ELR (cell line): Measurements from ENCODE around the gene HRH2.
"Not testable (repeated sequence)": the region's sequence is repeated elsewhere in the genome, so short reads cannot be mapped to it uniquely, and the experiment has no call there.

Experiments
- DNase-seq: peaks from one replicate; pipeline ENCODE4 v3.0.0-alpha.2; 2015; ENCODE audit warnings: low read depth

Gene HRH2, protein sequence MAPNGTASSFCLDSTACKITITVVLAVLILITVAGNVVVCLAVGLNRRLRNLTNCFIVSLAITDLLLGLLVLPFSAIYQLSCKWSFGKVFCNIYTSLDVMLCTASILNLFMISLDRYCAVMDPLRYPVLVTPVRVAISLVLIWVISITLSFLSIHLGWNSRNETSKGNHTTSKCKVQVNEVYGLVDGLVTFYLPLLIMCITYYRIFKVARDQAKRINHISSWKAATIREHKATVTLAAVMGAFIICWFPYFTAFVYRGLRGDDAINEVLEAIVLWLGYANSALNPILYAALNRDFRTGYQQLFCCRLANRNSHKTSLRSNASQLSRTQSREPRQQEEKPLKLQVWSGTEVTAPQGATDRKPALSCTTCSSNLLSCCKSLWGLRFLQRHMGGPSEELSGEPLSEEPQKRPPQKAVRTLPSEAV

DNA sequence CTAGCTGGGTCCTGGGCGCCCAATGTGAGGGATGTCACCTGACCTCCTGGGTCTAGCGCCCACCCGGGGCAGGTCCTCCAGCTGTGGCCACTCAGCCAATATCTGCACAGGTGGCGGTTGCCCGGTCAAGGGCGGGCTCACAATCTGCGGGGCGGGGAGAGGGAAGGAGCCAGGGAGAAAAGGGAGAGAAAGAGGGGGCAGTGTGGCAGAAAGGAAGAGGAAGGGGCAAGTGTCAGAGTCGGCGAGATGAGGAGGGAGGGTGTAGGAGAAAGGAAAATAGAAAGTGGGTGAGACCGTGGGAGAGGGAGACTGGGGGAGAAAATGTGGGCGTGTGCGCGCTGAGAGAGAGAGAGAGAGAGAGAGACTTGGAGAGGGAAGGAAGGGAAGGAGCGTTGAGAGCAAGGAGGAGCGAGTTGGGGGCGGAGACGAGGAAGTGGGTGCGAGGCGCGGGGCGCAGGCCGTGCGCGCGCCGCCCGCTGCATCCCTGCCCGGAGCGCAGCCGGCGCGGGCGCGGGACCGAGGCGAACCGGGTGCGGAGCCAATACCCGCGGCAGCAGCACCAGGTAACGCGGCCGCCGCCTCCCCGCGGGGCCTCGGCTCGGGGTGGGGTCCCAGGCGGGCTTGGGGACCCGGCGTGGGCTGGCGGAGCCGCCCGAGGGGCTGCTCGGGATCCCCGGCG lies at the start of gene HRH2:
HRH2 (plus strand) TSS at position 479 of the 679 bp plus-strand sequence. CDS start 25,163 bp downstream, outside the sequence.
- no peak for DNase-seq

DNA sequence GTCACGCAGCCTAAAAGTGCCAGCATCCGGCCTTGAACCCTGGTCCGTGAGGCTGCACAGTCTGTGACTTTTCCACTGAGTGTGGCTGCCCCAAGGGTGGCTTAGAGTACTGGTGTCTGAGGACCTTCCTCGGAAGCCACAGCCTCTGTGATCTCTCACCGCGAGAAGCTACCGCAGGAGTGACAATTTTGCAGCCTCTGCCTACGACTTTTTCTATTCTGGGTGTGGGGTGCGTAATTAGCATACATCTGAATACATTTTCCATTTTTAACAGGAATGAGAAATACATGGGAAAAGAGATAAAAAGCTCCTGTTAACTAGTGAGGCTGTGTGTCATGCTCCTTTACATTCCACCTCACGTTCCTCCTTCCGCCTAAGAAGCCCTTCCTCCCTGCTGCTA lies 48.3 kb upstream of the HRH2 start:
- DNase-seq, result no peak

DNA sequence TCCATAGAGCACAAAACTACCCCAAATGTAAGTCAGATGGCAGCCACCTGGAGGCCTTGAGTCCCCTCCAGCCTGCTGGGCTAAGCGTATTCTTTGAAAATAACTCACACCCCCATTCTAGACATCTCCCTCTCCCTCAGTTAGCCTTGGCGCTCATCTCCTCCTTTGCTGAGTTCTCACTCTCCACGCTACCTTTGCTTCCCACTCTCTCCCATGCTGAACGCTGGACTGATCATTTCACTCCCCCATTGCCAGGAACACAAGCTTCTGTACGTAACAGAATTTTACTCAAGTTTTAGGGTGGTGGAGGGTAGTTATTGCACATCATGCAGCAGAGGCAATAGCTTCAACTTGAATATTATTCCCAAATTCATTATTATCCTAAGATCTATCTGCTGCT lies 47.5 kb upstream of the HRH2 start:
- no peak for DNase-seq

DNA sequence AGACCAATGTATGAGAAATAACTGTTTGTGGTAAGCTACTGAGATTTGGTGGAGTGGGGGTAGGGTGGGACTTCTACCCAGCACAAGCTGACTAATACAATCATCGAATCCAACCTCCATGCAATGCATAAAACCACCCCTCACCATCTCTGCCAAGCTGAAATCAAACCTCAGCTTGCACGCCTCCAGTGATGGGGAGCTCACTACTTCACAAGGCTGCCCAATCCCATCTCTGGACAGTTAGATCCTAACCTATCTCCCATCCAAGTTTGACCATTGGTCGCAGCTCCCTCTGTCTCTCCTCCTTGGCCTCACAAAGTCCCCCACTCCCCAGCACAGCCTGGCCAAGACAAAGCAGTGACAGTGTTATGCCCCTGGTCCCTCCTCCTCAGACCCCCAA lies 47.0 kb upstream of the HRH2 start:
- DNase-seq, result no peak

DNA sequence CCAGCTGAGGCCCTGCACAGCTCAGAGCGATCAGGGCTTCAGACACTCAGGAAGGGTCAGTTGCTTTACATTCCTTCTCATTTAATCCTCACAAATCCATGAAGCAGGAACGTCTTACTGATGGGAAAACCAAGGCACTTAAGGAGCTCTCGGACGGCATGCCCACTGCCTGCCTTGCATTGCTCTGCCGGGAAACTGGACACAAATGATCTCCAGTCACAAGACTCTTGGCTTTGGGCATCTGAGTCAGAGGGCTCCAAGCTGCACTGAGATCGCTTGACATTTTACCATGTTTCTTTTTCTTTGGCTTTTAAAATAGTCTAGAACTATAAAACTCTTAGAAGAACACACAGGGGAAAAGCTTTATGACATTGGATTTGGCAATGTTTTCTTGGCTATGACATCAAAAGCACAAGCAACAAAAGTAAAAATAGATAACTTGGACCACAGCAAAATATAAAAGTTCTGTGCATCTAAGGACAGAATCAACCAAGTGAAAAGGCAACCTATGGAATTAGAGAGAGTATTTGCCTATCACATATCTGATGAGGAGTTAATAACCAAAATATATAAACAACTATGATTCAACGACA lies 43.6 kb upstream of the HRH2 start:
- DNase-seq, result no peak

DNA sequence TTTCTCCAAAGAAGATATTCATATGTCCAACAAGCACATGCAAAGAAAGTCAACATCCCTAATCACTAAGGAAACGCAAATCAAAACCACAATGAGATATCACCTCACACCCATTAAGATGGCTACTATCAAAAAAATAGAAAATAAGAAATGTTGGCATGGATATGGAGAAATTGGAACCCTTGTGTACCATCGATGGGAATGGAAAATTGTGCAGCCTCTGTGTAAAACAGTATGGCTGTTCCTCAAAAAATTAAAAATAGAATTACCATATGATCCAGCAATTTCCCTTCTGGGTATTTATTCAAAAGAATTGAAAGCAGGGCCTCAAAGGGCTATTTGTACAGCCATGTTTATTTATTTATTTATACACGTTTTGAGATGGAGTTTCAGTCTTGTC lies 43.0 kb upstream of the HRH2 start:
- DNase-seq, result no peak

DNA sequence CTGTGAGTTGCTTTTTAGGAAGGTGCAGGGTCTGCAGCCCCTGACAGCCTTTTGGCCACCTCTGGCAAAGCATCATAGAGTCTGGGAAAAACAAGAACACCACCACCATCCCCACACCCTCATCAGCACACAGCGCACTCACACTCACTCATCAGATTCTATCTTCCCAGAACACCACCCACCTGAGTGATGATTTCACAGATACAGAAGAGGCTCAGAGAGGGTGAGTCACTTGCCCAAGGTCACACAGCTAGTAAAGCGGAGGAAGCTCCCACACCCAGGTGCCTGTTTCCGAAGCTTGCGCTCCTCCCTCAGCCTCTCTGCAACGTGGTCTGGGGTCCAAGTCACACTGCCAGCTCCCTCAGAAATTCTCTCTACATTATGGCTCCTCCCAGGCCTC lies 41.8 kb upstream of the HRH2 start:
- no peak for DNase-seq

DNA sequence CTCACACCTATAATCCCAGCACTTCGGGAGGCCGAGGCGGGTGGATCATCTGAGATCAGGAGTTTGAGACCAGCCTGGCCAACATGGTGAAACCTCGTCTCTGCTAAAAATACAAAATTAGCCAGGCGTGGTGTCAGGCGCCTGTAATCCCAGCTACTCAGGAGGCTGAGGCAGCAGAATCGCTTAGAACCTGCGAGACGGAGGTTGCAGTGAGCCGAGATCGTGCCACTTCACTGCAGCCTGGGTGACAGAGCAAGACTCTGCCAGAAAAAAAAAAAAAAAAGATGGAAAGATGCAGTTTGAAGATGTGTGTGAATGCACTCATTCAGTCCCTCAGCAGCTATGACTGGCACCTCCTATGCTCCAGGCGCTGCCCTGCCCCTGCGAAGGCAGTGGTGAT lies 41.3 kb upstream of the HRH2 start:
- DNase-seq, result not testable (repeated sequence)

DNA sequence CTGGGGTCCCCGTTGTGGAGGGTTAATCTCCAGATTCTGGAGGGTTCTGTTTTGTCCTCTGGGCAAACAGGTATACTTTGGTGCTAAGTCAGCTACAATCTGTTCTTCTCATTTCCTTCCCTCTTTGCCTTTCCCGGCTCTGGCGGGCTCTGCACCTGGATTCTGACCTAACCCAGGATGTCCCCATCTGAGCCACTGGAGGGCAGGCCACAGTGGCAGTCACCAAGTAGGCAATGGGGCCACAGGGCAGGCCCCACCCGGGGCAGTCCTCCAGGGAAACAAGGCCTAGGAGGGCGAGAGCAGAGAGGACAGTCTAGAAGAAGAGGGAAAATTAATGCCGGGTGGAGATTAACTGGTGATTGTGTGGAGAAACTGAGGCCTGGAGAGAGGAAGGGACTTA lies 40.4 kb upstream of the HRH2 start:
- no peak for DNase-seq

DNA sequence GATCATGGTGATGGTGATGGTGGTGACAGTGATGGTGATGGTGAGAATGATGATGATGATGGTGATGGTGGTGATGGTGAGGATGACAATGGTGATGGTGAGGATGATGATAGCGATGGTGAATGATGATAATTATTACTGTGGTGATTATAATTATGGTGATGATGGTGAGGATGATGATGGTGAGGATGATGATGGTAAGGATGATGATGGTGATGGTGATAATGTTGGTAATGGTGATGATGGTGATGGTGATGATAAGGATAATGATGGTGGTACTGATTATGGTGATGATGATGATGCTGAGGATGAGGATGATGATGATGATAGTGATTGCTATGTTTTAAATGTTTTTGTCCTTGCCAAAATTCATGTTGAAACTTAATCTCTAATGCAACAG lies 37.3 kb upstream of the HRH2 start:
- DNase-seq, result no peak

DNA sequence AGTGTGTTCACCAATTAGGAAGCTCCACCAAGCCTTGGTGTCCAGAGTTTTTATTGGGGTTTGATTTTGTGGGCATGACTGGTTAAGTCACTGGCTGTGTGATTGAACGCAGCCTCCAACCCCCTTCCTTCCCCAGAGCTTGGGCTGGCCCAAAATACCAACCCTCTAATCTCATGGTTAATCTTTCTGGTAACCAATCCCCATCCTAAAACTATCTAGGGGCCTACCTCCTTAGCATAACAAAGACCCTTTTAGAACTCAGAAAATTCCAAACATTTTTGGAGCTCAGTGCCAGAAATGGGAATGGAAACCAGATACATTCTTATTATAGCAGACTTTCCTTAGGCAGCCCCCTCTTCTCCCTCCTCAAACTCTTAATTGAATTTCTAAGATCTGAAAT lies 35.9 kb upstream of the HRH2 start:
- DNase-seq, result no peak

DNA sequence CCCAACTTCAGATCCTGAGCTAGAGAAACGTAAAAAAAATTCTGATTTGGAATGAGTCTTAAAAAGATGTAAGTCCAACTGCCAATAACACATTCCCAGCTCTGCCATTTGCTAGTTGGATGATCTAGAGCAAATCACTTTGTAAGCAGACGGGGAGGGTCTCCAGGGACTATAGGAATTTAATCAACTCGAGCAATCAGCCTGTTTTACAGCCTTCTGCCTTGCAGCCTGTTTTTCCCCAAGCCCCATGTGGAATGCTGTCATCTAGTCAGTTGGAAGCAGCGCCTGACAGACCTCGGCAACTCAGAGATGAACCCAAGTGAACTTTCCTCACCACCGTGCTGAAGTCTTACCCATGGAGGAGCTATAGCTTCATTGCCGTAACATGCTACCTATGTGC lies 34.8 kb upstream of the HRH2 start:
- DNase-seq, result no peak

DNA sequence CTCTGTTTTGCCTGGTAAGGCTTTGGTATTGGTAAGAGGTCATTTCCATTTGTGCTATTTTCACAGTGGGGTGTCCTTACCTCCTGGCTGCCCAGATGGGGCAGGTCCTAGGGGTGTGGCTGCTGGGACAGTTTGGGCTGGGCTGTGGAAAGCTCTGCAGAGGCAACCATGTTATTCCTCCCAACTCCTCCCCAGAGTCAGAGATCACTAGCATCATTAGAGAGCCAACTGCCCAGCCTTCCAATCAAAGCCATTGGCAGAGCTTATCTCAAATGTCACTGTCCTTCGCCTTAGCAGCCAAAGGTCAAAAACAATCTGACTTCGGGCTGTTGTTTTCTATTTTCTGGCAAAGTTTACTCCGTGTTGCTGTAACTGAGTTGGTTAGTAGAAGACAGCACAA lies 33.6 kb upstream of the HRH2 start:
- no peak for DNase-seq

DNA sequence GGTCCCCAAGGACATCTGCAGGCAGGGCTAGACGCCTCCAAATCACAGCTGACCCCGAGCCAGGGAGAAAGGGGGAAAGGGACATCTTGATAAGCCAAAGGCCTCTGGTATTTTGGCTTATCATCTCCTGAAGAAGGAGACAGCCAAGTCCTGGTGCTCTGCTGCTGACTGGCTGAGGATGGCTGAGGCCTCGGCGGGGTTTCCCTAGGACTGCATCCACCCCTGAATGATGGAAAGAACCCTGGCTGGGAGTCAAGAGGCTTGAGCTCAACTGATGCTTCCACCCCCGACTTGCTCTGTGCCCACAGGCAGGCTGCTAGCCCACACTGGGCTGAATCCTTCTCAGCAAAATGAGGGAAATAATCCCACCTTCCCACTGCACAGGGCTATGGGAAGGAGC lies 30.9 kb upstream of the HRH2 start:
- no peak for DNase-seq

DNA sequence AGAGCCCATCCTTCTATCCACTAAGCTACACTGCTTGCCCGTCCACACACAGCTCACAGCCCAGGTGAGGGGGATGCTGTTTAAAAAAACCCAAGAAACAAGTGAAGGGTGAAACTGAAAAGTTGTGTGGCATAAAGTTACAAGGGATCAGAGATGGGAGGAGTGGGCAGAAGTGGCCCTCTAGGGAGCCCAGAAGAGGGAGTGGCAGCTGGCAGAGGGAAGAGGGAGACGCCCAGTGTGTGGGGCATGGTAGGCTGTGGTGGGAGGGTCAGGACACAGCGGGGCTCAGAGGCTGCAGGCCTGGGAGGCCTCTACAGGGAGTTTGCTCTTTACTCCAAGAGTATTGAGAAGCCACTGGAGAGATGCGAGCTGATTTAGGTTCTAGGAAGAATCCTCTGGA lies 30.1 kb upstream of the HRH2 start:
- DNase-seq, result no peak

DNA sequence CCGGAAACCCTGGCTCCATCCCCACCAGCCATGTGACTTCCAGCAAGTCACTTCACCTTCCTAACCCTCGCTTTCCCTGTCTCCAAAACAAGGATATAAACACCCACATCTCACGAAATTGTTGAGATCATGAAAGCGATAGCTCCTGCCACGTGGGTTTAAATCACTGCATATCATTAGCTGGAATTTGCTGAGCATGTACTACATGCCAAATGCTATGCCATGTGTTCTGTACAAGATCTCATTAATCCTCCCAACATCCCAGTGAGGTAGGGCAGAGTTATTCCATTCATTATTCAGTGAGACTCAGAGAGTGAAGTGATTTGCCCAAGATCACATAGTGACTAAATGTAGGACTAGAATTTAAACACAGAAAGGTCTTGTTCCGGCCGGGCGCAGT lies 29.2 kb upstream of the HRH2 start:
- DNase-seq, result no peak

DNA sequence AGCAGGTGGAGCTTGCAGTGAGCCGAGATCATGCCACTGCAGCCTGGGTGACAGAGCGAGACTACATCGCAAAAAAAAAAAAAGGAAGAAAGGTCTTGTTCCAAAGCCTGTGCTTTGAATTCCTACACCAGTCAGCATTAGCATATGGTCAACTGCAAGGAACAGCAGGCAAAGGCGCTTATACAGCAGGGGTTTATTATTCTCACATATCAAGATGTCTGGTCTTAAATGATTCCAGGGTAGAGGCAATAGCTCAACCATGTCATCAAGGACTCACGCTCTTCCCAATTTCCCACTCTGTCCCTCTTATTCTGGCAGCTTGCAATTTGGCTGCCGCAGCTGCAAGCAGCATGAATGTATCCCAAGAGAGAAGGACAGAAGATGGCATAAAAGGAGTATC lies 28.6 kb upstream of the HRH2 start:
- DNase-seq, result no peak

DNA sequence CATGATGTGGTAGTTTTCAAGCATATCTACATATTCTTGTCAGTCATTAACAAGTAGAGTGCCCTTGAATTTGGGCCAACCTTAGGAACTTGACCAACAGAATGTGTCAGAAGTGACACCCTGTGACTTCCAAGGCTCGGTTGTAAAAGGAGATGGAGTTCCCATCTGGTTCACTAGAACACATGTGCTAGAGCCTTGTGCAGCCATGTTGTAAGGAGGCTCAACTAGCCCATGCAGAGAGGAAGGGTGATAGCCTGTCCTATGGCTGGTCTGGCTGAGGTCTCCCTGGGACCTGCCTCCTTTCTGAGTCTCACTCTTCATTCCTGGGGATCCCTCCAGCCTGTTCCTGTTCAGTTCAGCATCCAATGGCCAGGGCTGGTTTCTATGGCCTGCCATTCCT lies 28.1 kb upstream of the HRH2 start:
- DNase-seq, result no peak

DNA sequence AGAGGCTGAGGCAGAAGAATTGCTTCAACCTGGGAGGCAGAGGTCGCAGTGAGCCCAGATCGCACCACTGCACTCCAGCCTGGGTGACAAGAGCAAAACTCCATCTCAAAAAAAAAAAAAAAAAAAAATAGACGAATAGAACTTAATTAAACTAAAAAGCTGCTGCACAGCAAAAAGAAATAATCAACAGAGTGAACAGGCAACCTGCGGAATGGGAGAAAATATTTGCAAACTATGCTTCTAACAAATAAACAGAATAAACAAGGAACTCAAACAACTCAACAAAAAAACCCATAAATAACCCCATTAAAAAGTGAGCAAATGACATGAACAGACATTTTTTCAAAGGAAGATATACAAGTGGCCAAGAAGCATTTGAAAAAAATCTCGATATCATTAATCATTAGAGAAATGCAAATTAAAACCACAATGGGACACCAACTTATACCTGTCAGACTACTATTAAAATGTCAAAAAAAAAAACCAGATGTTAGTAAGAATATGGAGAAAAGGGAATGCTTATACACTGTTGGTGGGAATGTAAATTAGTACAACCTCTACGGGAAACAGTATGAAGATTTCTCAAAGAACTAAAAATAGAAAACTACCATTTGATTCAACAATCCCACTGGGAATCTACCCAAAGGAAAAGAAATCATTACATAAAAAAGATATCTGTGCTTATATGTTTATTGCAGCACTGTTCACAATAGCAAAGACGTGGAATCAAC lies 21.9 kb upstream of the HRH2 start:
- no peak for DNase-seq

DNA sequence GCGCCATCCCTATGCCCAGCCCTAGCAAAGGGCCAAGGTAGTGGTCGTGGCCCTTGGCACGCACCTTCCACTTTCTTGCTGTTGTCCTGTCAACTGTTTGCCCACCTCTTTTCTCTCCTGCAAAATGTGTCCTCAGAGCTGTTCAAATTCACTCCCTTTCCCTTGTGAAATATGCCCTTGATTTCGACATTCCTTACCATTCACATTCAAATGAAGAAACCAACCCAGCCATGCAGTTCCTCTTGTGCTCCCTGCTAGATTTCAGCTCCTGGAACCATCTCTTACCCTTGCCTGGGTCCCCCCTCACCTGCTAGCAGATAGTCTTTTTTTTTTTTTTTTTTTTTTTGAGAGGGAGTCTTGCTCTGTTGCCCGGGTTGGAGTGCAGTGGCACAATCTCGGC lies 19.6 kb upstream of the HRH2 start:
- no peak for DNase-seq

DNA sequence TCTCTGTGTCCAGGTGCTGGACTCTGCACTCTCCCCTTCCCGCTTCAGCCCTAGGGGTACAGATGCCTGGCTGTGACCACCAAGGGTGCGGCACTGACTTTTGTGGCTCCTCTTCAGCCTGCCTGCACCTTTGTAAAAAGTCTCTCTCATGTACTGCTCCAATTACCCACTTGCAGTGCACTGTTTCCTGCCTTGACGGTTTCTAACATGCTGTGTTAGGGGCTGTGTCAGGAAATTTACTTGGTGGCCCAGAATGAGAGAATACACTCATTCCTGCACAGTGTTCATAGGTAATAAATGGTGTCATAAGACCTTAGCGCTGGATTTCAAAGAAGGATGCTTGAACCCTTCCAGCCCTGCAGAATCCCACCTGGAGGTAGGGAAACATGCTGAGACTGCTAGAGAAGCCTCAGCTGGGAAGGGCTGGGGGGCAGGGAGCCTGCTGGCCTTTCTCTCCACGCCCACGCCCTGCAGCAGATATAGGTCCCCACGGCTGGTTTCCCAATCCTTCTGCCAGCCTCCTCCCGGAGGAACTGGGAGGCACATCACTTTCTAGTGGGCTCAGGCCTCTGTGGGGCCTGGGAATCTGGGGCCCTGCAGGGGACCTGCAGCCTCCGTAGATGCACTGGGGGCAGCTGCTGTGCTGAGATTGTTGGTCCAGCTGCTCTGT lies 17.6 kb upstream of the HRH2 start:
- no peak for DNase-seq

DNA sequence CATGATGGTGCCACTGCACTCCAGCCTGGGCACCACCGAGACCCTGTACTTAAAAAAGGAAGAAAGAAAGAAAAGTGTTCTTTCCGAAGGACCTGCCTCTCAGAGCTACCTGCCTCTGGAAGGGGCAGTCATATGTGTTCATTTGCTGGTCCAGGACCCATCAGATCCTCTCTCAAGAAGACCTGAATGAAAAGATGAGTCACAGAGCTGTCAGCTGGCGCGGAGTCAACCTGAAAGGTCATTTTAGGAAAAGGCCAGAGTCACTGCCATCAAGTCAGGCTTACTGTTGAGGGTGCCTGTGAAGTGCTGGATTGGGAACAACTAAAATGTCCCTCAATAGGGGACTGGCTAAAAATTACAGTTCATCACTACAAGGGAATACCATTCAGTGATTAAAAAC lies 14.9 kb upstream of the HRH2 start:
- no peak for DNase-seq
